ENCODE results near the gene HEG1.

Gene HEG1

DNA sequence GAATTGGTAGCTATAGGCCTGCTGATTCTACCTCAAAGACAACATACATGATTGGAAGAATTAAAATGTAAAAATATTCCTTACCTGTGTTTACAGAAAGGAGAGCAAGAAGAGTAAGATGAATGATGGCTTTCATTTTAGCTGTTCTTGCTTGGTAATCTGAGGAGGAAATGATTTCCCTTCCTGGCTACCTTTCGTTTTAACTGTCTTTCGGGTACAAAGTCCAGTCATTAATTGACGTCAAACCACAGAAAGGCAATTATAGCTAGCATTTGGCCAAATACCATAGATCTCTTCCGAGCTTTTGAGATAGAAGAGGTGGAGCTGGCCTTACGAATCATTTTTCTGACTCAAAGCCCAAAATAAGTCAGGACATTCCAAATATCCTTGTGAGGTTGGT is 121.2 kb downstream of the HEG1 start, which contains the start of gene MUC13:
Gene MUC13, minus strand, starts transcription at position 175 of the 400 bp plus-strand sequence. Its CDS starts 39 bp downstream, at position 136.
- TF ChIP-seq, protein P1, sequence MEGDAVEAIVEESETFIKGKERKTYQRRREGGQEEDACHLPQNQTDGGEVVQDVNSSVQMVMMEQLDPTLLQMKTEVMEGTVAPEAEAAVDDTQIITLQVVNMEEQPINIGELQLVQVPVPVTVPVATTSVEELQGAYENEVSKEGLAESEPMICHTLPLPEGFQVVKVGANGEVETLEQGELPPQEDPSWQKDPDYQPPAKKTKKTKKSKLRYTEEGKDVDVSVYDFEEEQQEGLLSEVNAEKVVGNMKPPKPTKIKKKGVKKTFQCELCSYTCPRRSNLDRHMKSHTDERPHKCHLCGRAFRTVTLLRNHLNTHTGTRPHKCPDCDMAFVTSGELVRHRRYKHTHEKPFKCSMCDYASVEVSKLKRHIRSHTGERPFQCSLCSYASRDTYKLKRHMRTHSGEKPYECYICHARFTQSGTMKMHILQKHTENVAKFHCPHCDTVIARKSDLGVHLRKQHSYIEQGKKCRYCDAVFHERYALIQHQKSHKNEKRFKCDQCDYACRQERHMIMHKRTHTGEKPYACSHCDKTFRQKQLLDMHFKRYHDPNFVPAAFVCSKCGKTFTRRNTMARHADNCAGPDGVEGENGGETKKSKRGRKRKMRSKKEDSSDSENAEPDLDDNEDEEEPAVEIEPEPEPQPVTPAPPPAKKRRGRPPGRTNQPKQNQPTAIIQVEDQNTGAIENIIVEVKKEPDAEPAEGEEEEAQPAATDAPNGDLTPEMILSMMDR (IDR thresholded peaks at IDR 0.05; ENCODE audit: insufficient read depth, low read length, poor library complexity, severe bottlenecking) = no peak
- TF ChIP-seq EZH2phosphoT487 (conservative IDR thresholded peaks at IDR 0.05; ENCODE audit: low read length) = no peak
- Histone ChIP-seq H3K9me2 (replicated peaks; ENCODE audit: insufficient read depth, low read length) (no peaks in the 10 kb centered on the region), H3K9ac (ENCODE audit: low read length) (no peak within 1 kb of the TSS), H2AFZ (ENCODE audit: low read depth, low read length, severe bottlenecking) (no peak within 1 kb of the TSS), H3F3A (ENCODE audit: insufficient read depth) (no peaks in the 10 kb centered on the region), H3K36me3 (ENCODE audit: low read length) (no peaks in the 10 kb centered on the region), H3K27ac (ENCODE audit: low read depth, low read length) (no peak within 1 kb of the TSS), H3K4me2 (ENCODE audit: low read depth, low read length, poor library complexity, severe bottlenecking) (no peak within 1 kb of the TSS), H3K79me2 (ENCODE audit: insufficient read depth, low read length) (no peaks in the 10 kb centered on the region), H3K9me3 (ENCODE audit: insufficient read depth, low read length) (no peaks in the 10 kb centered on the region), H4K20me1 (ENCODE audit: low read depth, low read length) (no peaks in the 10 kb centered on the region), H3K4me3 (ENCODE audit: insufficient read depth, low read length, poor library complexity, severe bottlenecking) (no peak within 1 kb of the TSS), H3K27me3 (ENCODE audit: low read length) (no peaks in the 10 kb centered on the region)

DNA sequence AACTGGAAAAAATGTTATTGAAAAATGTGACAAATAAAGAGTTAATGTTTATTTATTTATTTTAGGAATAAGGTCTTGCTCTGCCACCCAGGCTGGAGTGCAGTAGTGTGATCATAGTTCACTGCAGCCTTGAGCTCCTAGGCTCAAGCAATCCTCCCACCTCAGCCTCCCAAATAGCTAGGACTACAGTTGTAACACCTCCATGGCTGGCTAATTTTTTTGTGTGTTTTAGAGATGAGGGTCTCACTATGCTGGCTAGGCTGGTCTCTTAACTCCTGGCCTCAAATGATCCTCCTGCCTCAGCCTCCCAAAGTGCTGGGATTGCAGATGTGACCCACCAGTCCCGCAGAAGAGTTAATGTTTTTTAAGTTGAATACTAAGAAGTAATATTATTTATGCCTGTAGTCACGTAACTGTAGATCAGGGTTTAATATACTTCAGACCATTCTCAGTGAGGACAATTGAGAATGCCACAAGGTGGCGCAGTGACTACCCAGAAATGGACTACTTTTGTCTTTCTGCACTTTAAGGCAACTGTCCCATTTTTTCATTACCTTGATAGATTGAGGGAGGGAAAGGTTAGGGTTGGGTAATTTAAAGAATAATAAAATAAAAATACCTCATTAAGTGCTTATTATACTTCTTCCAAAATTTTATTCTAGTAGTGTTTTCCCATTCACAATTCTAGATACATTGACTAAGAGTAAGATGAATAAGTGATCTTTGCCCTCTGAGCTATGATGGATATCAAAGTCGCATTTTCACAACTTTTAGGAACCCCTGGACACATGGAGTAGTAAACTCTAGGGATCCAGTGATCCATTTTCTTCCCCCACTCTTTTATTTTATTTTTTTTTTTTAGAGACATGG is 127.2 kb downstream of the HEG1 start:
- no peak overlapping the region for H2AFZ ChIP-seq (ENCODE audit: low read depth, low read length, severe bottlenecking)
- H3K9ac ChIP-seq (ENCODE audit: low read length) = no peak overlapping the region
- H3F3A ChIP-seq (ENCODE audit: insufficient read depth) = no peaks in the 10 kb centered on the region
- no peaks in the 10 kb centered on the region for H3K27me3 ChIP-seq (ENCODE audit: low read length)
- no peaks in the 10 kb centered on the region for H4K20me1 ChIP-seq (ENCODE audit: low read depth, low read length)
- no peaks in the 10 kb centered on the region for H3K9me2 ChIP-seq (replicated peaks; ENCODE audit: insufficient read depth, low read length)
- no peaks in the 10 kb centered on the region for H3K9me3 ChIP-seq (ENCODE audit: insufficient read depth, low read length)
- no peak overlapping the region for H3K4me3 ChIP-seq (ENCODE audit: insufficient read depth, low read length, poor library complexity, severe bottlenecking)
- TF ChIP-seq, protein P1 (IDR thresholded peaks at IDR 0.05; ENCODE audit: insufficient read depth, low read length, poor library complexity, severe bottlenecking) = peak; percentile 68
- no peak for TF ChIP-seq EZH2phosphoT487 (conservative IDR thresholded peaks at IDR 0.05; ENCODE audit: low read length)
- H3K4me2 ChIP-seq (ENCODE audit: low read depth, low read length, poor library complexity, severe bottlenecking) = no peak overlapping the region
- no peaks in the 10 kb centered on the region for H3K79me2 ChIP-seq (ENCODE audit: insufficient read depth, low read length)
- no peak overlapping the region for H3K27ac ChIP-seq (ENCODE audit: low read depth, low read length)
- H3K36me3 ChIP-seq (ENCODE audit: low read length) = no peaks in the 10 kb centered on the region

DNA sequence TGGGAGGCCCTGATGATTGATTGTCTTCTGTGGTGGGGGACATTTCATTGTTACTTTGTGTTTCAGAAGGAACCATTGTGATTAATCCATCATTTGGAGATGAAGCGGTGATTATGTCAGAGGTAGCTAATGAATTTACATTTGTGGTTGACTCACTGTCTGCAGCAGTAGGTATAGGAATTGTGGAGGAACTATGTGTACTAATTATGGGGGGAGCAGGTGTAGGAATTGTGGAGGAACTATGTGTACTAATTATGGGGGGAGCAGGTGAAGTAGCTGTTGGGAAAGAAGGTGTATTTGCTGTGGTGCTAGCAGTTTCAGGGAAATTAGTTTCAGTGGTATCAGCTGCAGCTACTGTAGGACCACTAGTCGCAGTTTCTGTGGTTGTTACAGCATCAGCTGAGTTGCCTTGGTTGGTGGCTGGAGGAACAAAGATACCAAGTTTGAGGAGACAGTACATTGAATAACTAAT is 128.2 kb downstream of the HEG1 start:
- no peaks in the 10 kb centered on the region for H3F3A ChIP-seq (ENCODE audit: insufficient read depth)
- no peak overlapping the region for H3K4me3 ChIP-seq (ENCODE audit: insufficient read depth, low read length, poor library complexity, severe bottlenecking)
- no peaks in the 10 kb centered on the region for H3K79me2 ChIP-seq (ENCODE audit: insufficient read depth, low read length)
- no peak overlapping the region for H3K9ac ChIP-seq (ENCODE audit: low read length)
- H3K27ac ChIP-seq (ENCODE audit: low read depth, low read length) = no peak overlapping the region
- no peaks in the 10 kb centered on the region for H3K9me3 ChIP-seq (ENCODE audit: insufficient read depth, low read length)
- H3K9me2 ChIP-seq (replicated peaks; ENCODE audit: insufficient read depth, low read length) = no peaks in the 10 kb centered on the region
- H2AFZ ChIP-seq (ENCODE audit: low read depth, low read length, severe bottlenecking) = no peak overlapping the region
- H4K20me1 ChIP-seq (ENCODE audit: low read depth, low read length) = no peaks in the 10 kb centered on the region
- no peaks in the 10 kb centered on the region for H3K27me3 ChIP-seq (ENCODE audit: low read length)
- no peak overlapping the region for H3K4me2 ChIP-seq (ENCODE audit: low read depth, low read length, poor library complexity, severe bottlenecking)
- H3K36me3 ChIP-seq (ENCODE audit: low read length) = no peaks in the 10 kb centered on the region
- no peak for TF ChIP-seq EZH2phosphoT487 (conservative IDR thresholded peaks at IDR 0.05; ENCODE audit: low read length)
- TF ChIP-seq, protein P1 (IDR thresholded peaks at IDR 0.05; ENCODE audit: insufficient read depth, low read length, poor library complexity, severe bottlenecking) = no peak

All from SU-DHL-6 (cell line).